Natural killer cell treated with Interleukin-12 subunit alpha and Interleukin-12 subunit beta and Interleukin-15 and Interleukin-18, amount 100 ng/mL, for 72 hours (primary cell): ENCODE measurements around the gene NEK5. TPM values are rescaled to one million over a fixed set of nuclear protein-coding genes. Genes with fewer than 3 reads are reported as not detected.

Source experiments
- ATAC-seq, 2 donors: fragments of 150-1000 bp; cut with Tn5 transposase in 1 of 2; sonication (Bioruptor Pico), chemical (Tn5 transposase) in 1 of 2; 2 replicates each; pipeline ENCODE4 v1.10.0; 2021
- DNase-seq: peaks from one replicate; pipeline ENCODE4 v3.0.0; 2022; ENCODE audit warnings: low spot score
- H3K27ac Mint-ChIP-seq, 2 donors: 1 replicate in 1 of 2; 2 replicates in 1 of 2; pipeline ENCODE4 v1.8.0; 2022; ENCODE audit warnings: mixed read lengths in 2 of 2, mild to moderate bottlenecking in 1 of 2, moderate library complexity in 1 of 2
- H3K27me3 Mint-ChIP-seq, 2 donors: 1 replicate in 1 of 2; 2 replicates in 1 of 2; pipeline ENCODE4 v1.8.0; 2022; ENCODE audit warnings: mixed read lengths in 2 of 2
- H3K36me3 Mint-ChIP-seq: one replicate; pipeline ENCODE4 v1.8.0; 2022; ENCODE audit warnings: mixed read lengths
- H3K4me1 Mint-ChIP-seq, 2 donors: 1 replicate in 1 of 2; 2 replicates in 1 of 2; pipeline ENCODE4 v1.8.0; 2022; ENCODE audit warnings: low read depth in 2 of 2, mixed read lengths in 2 of 2, mild to moderate bottlenecking in 1 of 2
- H3K4me3 Mint-ChIP-seq: one replicate; pipeline ENCODE4 v1.8.0; 2022; ENCODE audit warnings: mixed read lengths
- H3K9me3 Mint-ChIP-seq: 2 replicates; pipeline ENCODE4 v1.8.0; 2022; ENCODE audit warnings: mixed read lengths
- total RNA-seq, 2 donors: library from RNA; stranded (reverse); gene quantifications; one replicate each; pipeline ENCODE4 v1.2.3, GENCODE V29; 2022

The NEK5 gene
- total RNA-seq, 2 donors from 2014 or later = not detected

DNA sequence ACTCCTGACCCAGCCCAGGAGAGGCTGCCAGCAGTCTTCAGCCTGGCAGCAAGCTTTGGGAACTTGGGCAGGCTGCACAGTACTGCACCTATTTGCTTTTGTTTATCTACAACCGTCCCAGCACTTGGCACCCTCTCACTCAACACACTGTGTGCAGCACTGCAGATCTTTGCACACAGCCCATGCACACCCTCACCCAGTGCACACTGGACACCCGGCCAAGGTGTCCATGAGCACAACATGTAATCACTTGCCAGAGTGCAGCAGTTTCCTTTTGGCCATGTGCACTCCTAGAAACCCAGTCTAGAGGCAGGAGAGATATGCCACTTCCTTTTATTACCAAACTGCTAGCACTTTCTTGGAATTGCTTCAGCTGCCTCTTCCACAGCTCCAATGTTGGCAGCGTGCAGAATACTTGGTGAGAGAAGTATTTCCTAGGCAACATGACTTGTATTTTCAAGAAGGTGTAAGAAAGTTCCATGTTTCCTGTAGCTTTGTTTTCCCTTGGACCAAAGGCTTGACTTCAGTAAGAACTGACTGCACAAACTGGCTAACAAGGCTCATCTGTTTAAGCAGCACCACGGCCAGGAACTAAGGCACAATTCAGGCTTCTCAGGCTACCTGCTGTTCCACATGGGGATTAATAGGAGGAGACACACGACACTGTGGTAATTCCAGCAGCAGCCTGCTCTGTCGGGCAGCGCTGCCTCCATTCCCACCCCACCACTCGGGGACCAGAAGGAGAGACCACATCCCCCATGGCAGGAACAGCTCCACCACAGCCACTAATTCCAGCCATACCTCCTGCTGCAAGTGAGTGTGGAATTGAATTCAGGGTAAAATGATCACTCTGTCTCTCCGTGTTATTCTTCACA, 133.0 kb downstream of the NEK5 start:
- Mint-ChIP-seq H3K36me3 (no peaks in the 10 kb centered on the region), H3K9me3 (no peaks in the 10 kb centered on the region), H3K27me3 (peaks cover 27 to 39% of the 10 kb centered on the region in 2 donors), H3K4me3 (no peak overlapping the region), H3K4me1 (no peaks in the 10 kb centered on the region), H3K27ac (no peak overlapping the region)
- DNase-seq (no peak), ATAC-seq (peak in 1 of 2 donors; percentile 61)

DNA sequence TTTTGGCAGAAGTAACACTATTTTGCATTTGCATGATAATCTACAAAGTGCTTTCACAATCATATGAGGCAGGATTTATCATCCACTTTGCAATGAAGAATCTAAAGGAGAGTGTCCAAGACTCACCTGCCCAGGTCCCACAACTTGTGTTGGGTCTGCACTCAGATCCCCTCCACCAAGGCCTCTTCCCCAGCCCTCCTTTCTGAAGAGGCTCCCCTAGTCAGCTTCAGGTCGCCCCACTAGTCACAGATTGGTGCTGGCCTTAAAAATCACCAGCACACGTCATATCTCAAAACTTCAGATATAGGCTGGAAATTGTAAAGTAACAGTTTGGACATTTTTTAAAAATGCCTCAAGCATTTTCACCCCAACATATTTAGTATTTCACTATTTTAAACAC, 135.2 kb downstream of the NEK5 start:
- peaks cover 19 to 28% of the 10 kb centered on the region in 2 donors for H3K27me3 Mint-ChIP-seq
- no peaks in the 10 kb centered on the region for H3K36me3 Mint-ChIP-seq
- no peak overlapping the region for H3K27ac Mint-ChIP-seq
- no peak overlapping the region for H3K4me3 Mint-ChIP-seq
- no peaks in the 10 kb centered on the region for H3K9me3 Mint-ChIP-seq
- ATAC-seq = no peak
- DNase-seq = no peak
- no peaks in the 10 kb centered on the region for H3K4me1 Mint-ChIP-seq

GRCh38 chr13:51988988-51989618, 139.8 kb downstream of the NEK5 start:
- peaks cover 37 to 39% of the 10 kb centered on the region in 2 donors for H3K27me3 Mint-ChIP-seq
- no peak overlapping the region for H3K4me3 Mint-ChIP-seq
- DNase-seq = no peak
- no peaks in the 10 kb centered on the region for H3K36me3 Mint-ChIP-seq
- no peak overlapping the region for H3K27ac Mint-ChIP-seq
- no peaks in the 10 kb centered on the region for H3K4me1 Mint-ChIP-seq
- no peak for ATAC-seq
- H3K9me3 Mint-ChIP-seq = no peaks in the 10 kb centered on the region

Other genes starting within 250 kb of the NEK5 start
- gene ATP7B, start 117.6 kb downstream of the NEK5 start, total RNA-seq = under 1 TPM; 0.45 to 0.53 TPM
- 10 to 100 TPM; 31.8 to 39.8 TPM for gene ALG11, start 116.7 kb downstream of the NEK5 start, total RNA-seq
- gene UTP14C, start 104.4 kb downstream of the NEK5 start, total RNA-seq = 10 to 100 TPM; 11.1 to 11.6 TPM
- gene NEK3, start 30.5 kb upstream of the NEK5 start, total RNA-seq = 1 to 10 TPM; 3.4 to 3.7 TPM